ENCODE data around the gene KIR3DL3. TPM values are rescaled to one million over a fixed set of nuclear protein-coding genes. Genes with fewer than 3 reads are reported as not detected.
"Not testable (repeated sequence)": the region's sequence is repeated elsewhere in the genome, so short reads cannot be mapped to it uniquely, and the experiment has no call there.

KIR3DL3 gene
- total and polyA plus RNA-seq, 2 experiments from 2014 or later, result not detected

DNA sequence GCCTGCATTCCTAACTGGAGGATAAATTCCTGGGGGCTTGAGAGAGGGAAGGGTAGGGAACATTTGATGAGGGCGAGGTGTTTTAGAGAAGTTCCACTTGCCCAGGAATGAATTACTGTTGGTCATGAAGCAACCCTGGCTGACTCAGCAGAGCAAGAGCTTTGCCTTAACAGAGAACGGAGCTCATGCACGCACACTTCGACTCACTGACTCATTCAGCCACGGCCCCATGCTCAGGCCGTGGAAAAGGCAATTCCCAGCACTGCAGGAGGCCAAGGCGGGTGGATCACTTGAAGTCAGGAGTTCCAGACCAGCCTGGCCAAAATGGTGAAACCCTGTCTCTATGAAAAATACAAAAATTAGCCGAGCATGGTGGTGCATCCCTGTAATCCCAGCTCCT, 40.0 kb downstream of the KIR3DL3 start:
- Mint-ChIP-seq H3K36me3 (ENCODE audit: low read depth) (peaks cover 36% of the 10 kb centered on the region), H3K9me3 (peaks cover 95% of the 10 kb centered on the region)
- not testable (repeated sequence) for H3K4me3 ChIP-seq; H3K4me2 ChIP-seq; H3K27ac Mint-ChIP-seq; H3K9me2 ChIP-seq (ENCODE audit: insufficient read depth); H4K20me1 ChIP-seq (replicated peaks; ENCODE audit: insufficient read depth); ATAC-seq; DNase-seq (ENCODE audit: low spot score); H3K27me3 Mint-ChIP-seq (ENCODE audit: insufficient read depth, low read depth, poor library complexity); H3K4me1 ChIP-seq (ENCODE audit: insufficient read depth); H3K4me1 Mint-ChIP-seq; H3K36me3 ChIP-seq (ENCODE audit: insufficient read depth); H3F3A ChIP-seq (replicated peaks; ENCODE audit: low read depth); H3K79me2 ChIP-seq (replicated peaks; ENCODE audit: insufficient read depth); H3K27ac ChIP-seq (ENCODE audit: low read depth); H2AFZ ChIP-seq; H3K4me3 Mint-ChIP-seq; H3K27me3 ChIP-seq (ENCODE audit: insufficient read depth)

DNA sequence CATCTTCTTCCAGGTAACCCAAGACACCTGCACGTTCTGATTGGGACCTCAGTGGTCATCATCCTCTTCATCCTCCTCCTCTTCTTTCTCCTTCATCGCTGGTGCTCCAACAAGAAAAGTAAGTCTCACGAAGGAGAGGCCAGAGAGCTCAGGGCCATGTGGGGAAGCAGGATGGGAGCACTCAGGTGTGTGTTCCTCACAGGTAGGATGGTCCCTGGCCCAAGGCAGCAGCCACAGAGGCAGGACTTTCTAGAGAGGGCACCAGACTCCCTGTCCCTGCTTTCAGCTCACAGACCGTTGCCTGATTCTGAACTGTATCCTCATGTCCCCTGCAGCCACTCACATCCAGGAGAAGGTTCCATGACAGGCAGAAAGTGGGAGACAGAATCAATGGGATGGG, 42.2 kb downstream of the KIR3DL3 start:
- not testable (repeated sequence) for H3K36me3 ChIP-seq (ENCODE audit: insufficient read depth); H3K27ac Mint-ChIP-seq; H4K20me1 ChIP-seq (replicated peaks; ENCODE audit: insufficient read depth); H3K4me3 ChIP-seq; H3K9me2 ChIP-seq (ENCODE audit: insufficient read depth); H3K4me3 Mint-ChIP-seq; DNase-seq (ENCODE audit: low spot score); H3K27ac ChIP-seq (ENCODE audit: low read depth); H3K79me2 ChIP-seq (replicated peaks; ENCODE audit: insufficient read depth); H3K4me1 ChIP-seq (ENCODE audit: insufficient read depth); H3K4me1 Mint-ChIP-seq; ATAC-seq; H2AFZ ChIP-seq; H3F3A ChIP-seq (replicated peaks; ENCODE audit: low read depth); H3K4me2 ChIP-seq; H3K27me3 ChIP-seq (ENCODE audit: insufficient read depth); H3K27me3 Mint-ChIP-seq (ENCODE audit: insufficient read depth, low read depth, poor library complexity)
- H3K36me3 Mint-ChIP-seq (ENCODE audit: low read depth), result peaks cover 42% of the 10 kb centered on the region
- peaks cover 94% of the 10 kb centered on the region for H3K9me3 Mint-ChIP-seq

DNA sequence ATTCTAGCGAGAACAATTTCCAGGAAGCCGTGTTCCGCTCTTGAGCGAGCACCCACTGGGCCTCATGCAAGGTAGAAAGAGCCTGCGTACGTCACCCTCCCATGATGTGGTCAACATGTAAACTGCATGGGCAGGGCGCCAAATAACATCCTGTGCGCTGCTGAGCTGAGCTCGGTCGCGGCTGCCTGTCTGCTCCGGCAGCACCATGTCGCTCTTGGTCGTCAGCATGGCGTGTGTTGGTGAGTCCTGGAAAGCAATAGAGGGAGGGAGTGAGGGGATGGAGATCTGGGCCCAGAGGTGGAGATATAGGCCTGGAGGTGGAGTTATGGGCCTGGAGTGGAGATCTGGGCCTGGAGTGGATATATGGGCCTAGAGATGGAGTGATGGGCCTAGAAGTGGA, 45.4 kb downstream of the KIR3DL3 start, which contains the start of gene KIR2DL1:
KIR2DL1 (plus strand) TSS at position 148 of the 400 bp plus-strand sequence; CDS start at position 206, 58 bp downstream.
- DNase-seq (ENCODE audit: low spot score); ATAC-seq; H3K4me2 ChIP-seq; H3K27ac Mint-ChIP-seq; H3K27ac ChIP-seq (ENCODE audit: low read depth); H3K27me3 ChIP-seq (ENCODE audit: insufficient read depth); H3K79me2 ChIP-seq (replicated peaks; ENCODE audit: insufficient read depth); H3K4me3 ChIP-seq; H2AFZ ChIP-seq; H3K36me3 ChIP-seq (ENCODE audit: insufficient read depth); H3K9me2 ChIP-seq (ENCODE audit: insufficient read depth); H3K4me1 Mint-ChIP-seq; H3K4me3 Mint-ChIP-seq; H3K4me1 ChIP-seq (ENCODE audit: insufficient read depth); H4K20me1 ChIP-seq (replicated peaks; ENCODE audit: insufficient read depth); H3K27me3 Mint-ChIP-seq (ENCODE audit: insufficient read depth, low read depth, poor library complexity); H3F3A ChIP-seq (replicated peaks; ENCODE audit: low read depth): not testable (repeated sequence)
- Mint-ChIP-seq H3K36me3 (ENCODE audit: low read depth) (peaks cover 49% of the 10 kb centered on the region), H3K9me3 (peaks cover 94% of the 10 kb centered on the region)

- not testable (repeated sequence) for H3K79me2 ChIP-seq (replicated peaks; ENCODE audit: insufficient read depth); H4K20me1 ChIP-seq (replicated peaks; ENCODE audit: insufficient read depth); H3K27me3 Mint-ChIP-seq (ENCODE audit: insufficient read depth, low read depth, poor library complexity); H3K4me3 Mint-ChIP-seq; H2AFZ ChIP-seq; H3F3A ChIP-seq (replicated peaks; ENCODE audit: low read depth); H3K27ac ChIP-seq (ENCODE audit: low read depth); H3K36me3 ChIP-seq (ENCODE audit: insufficient read depth); DNase-seq (ENCODE audit: low spot score); H3K9me2 ChIP-seq (ENCODE audit: insufficient read depth); H3K4me2 ChIP-seq; H3K4me3 ChIP-seq; H3K4me1 Mint-ChIP-seq; ATAC-seq; H3K27ac Mint-ChIP-seq; H3K4me1 ChIP-seq (ENCODE audit: insufficient read depth); H3K27me3 ChIP-seq (ENCODE audit: insufficient read depth)
- Mint-ChIP-seq H3K9me3 (peaks cover 94% of the 10 kb centered on the region), H3K36me3 (ENCODE audit: low read depth) (peaks cover 49% of the 10 kb centered on the region)
These were observed 46.3 kb downstream of the KIR3DL3 start for GRCh38 chr19:54770511-54770910.

GRCh38 chr19:54771018-54771960, 47.0 kb downstream of the KIR3DL3 start:
- not testable (repeated sequence) for H3K36me3 ChIP-seq (ENCODE audit: insufficient read depth); H3K27me3 ChIP-seq (ENCODE audit: insufficient read depth); H3K27ac ChIP-seq (ENCODE audit: low read depth); H3K4me1 Mint-ChIP-seq; H3K9me2 ChIP-seq (ENCODE audit: insufficient read depth); ATAC-seq; H3K27me3 Mint-ChIP-seq (ENCODE audit: insufficient read depth, low read depth, poor library complexity); H3F3A ChIP-seq (replicated peaks; ENCODE audit: low read depth); DNase-seq (ENCODE audit: low spot score); H4K20me1 ChIP-seq (replicated peaks; ENCODE audit: insufficient read depth); H3K4me3 ChIP-seq; H3K79me2 ChIP-seq (replicated peaks; ENCODE audit: insufficient read depth); H3K4me2 ChIP-seq; H3K4me3 Mint-ChIP-seq; H3K27ac Mint-ChIP-seq; H2AFZ ChIP-seq; H3K4me1 ChIP-seq (ENCODE audit: insufficient read depth)
- peaks cover 94% of the 10 kb centered on the region for H3K9me3 Mint-ChIP-seq
- H3K36me3 Mint-ChIP-seq (ENCODE audit: low read depth), result peaks cover 46% of the 10 kb centered on the region

DNA sequence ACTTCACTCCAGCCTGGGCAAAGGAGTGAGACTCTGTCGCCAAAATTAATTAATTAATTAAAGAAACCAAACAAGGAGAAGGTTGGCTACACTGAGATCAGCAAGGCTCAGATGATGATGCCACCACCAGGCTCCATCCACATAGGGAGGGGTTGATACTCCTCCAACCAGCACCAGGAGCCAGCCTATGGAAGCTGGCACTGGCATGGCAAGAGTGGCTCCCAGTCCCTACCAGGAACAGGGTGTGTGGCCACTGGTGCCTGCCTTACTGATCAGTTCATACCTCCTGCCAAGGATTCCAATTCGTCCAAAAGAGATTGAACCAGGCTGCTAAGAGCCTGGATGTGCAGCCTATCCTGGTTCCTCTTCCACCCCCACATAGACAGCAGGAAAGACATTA, 48.4 kb downstream of the KIR3DL3 start:
- peaks cover 37% of the 10 kb centered on the region for H3K36me3 Mint-ChIP-seq (ENCODE audit: low read depth)
- peaks cover 94% of the 10 kb centered on the region for H3K9me3 Mint-ChIP-seq
- H3K27me3 ChIP-seq (ENCODE audit: insufficient read depth); H4K20me1 ChIP-seq (replicated peaks; ENCODE audit: insufficient read depth); H3K27ac Mint-ChIP-seq; H3K27ac ChIP-seq (ENCODE audit: low read depth); H3K27me3 Mint-ChIP-seq (ENCODE audit: insufficient read depth, low read depth, poor library complexity); H3K4me2 ChIP-seq; H3K79me2 ChIP-seq (replicated peaks; ENCODE audit: insufficient read depth); DNase-seq (ENCODE audit: low spot score); H3F3A ChIP-seq (replicated peaks; ENCODE audit: low read depth); H3K4me1 ChIP-seq (ENCODE audit: insufficient read depth); H3K4me3 Mint-ChIP-seq; ATAC-seq; H3K4me1 Mint-ChIP-seq; H3K36me3 ChIP-seq (ENCODE audit: insufficient read depth); H3K4me3 ChIP-seq; H2AFZ ChIP-seq; H3K9me2 ChIP-seq (ENCODE audit: insufficient read depth): not testable (repeated sequence)

Data from GM23338 (cell line).